ENCODE results near the gene LRP8.
A peak's percentile ranks its signal among the peaks of the same experiment; 100 is the strongest.

LRP8 gene

DNA sequence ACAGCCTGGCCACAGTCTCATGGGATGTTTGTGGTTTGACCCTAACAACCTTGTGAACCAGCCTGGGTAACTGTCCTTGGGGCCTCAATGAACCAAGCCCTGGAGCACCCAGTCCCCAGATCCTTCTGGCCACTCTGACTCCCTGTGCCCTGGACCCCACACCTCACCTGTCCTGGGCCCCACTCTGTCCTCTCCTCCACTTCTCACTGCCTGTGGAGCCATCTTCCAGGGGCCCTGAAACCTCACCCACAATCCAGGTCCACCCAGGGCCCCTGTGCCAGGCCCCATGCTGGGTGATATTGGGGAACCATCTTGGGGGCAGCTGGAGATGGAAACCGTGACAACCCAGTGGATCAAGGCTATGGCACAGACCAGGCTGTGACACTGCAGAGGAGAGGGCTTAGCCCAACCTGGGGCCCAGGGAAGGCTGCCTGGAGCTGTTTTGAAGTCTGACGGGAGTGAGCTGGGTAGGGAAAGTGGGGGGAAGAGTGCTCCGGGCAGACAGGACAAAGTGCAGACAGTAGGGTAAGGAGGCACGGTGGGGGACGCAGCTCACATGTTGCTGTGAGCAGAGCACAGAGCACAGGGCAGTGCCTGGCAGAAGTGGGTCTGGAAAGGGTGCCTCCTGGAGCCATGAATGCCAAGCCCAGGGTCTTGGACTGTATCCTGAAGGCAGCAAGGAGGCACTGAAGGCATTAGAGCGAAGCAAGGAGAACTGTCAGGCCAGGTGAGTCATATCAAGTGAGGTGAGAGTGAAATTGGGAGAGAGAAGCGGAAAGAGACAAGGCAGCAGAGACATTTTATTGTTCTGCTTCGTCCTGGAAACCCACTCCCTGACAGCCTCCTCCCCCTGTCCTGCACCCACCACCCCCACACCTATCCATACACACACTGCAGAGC, 12.1 kb upstream of the LRP8 start:
- Mint-ChIP-seq H3K9me3 (peaks cover 7% of the 10 kb centered on the region), H3K27me3 (ENCODE audit: low read depth) (no peaks in the 10 kb centered on the region), H3K27ac (no peak overlapping the region), H3K36me3 (ENCODE audit: low read depth) (peaks cover 17% of the 10 kb centered on the region), H3K4me1 (ENCODE audit: low read depth) (peaks cover 12% of the 10 kb centered on the region), H3K4me3 (no peak overlapping the region)

DNA sequence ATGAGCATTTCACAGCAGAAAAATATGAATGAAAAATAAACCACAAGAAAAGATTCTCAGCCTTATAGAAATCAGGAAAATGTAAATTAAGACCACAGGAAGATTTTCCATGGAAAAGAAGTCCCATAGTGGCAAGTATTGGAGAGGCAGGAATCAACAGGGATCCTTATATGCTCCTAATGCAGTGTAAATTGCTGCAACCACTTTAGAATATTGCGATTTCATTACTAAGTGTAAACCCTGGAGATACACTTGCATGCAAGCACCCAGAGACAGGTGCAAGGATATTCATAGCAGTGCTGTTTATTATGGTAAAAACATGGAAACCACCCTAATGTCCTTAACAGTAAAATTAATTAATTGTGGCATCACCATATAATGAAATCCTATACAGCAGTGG, 10.6 kb upstream of the LRP8 start:
- peaks cover 17% of the 10 kb centered on the region for H3K4me1 Mint-ChIP-seq (ENCODE audit: low read depth)
- H3K36me3 Mint-ChIP-seq (ENCODE audit: low read depth) = peaks cover 20% of the 10 kb centered on the region
- H3K27ac Mint-ChIP-seq = no peak overlapping the region
- no peaks in the 10 kb centered on the region for H3K27me3 Mint-ChIP-seq (ENCODE audit: low read depth)
- no peak overlapping the region for H3K4me3 Mint-ChIP-seq
- peaks cover 7% of the 10 kb centered on the region for H3K9me3 Mint-ChIP-seq

GRCh38 chr1:53337499-53337898, 9.6 kb upstream of the LRP8 start:
- Mint-ChIP-seq H3K27me3 (ENCODE audit: low read depth) (no peaks in the 10 kb centered on the region), H3K4me3 (no peak overlapping the region), H3K27ac (no peak overlapping the region), H3K4me1 (ENCODE audit: low read depth) (peaks cover 17% of the 10 kb centered on the region), H3K9me3 (peaks cover 7% of the 10 kb centered on the region), H3K36me3 (ENCODE audit: low read depth) (peaks cover 20% of the 10 kb centered on the region)

- H3K27me3 Mint-ChIP-seq (ENCODE audit: low read depth) = no peaks in the 10 kb centered on the region
- H3K27ac Mint-ChIP-seq = no peak overlapping the region
- no peak overlapping the region for H3K4me3 Mint-ChIP-seq
- peaks cover 15% of the 10 kb centered on the region for H3K4me1 Mint-ChIP-seq (ENCODE audit: low read depth)
- H3K9me3 Mint-ChIP-seq = peaks cover 2% of the 10 kb centered on the region
- H3K36me3 Mint-ChIP-seq (ENCODE audit: low read depth) = peaks cover 20% of the 10 kb centered on the region
Observed at GRCh38 chr1:53336146-53336545, 8.3 kb upstream of the LRP8 start.

DNA sequence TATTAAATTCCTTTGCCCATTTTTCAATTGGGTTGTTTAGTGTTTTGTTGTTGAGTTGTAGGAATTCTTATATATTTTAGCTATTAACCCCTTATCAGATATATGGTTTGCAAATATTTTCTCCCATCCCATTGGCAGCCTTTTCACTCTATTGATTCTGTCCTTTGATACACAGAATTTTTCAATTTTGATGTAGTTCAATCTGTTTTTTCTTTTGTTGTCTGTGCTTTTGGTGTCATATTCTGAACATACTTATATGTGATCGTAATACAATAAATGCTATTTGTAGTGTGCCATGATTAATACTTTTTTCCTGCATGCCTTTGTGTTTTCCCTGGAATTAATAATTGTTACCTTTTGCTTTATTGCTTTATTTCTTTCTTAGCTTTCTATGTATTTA, 7.8 kb upstream of the LRP8 start:
- no peaks in the 10 kb centered on the region for H3K27me3 Mint-ChIP-seq (ENCODE audit: low read depth)
- H3K4me3 Mint-ChIP-seq = no peak overlapping the region
- no peak overlapping the region for H3K27ac Mint-ChIP-seq
- H3K9me3 Mint-ChIP-seq = no peaks in the 10 kb centered on the region
- peaks cover 20% of the 10 kb centered on the region for H3K36me3 Mint-ChIP-seq (ENCODE audit: low read depth)
- H3K4me1 Mint-ChIP-seq (ENCODE audit: low read depth) = peaks cover 14% of the 10 kb centered on the region

GRCh38 chr1:53334781-53335180, 6.9 kb upstream of the LRP8 start:
- Mint-ChIP-seq H3K27me3 (ENCODE audit: low read depth) (no peaks in the 10 kb centered on the region), H3K36me3 (ENCODE audit: low read depth) (peaks cover 20% of the 10 kb centered on the region), H3K4me3 (peak overlapping the region; percentile 29), H3K9me3 (no peaks in the 10 kb centered on the region), H3K4me1 (ENCODE audit: low read depth) (peaks cover 15% of the 10 kb centered on the region), H3K27ac (peak overlapping the region; percentile 42)

DNA sequence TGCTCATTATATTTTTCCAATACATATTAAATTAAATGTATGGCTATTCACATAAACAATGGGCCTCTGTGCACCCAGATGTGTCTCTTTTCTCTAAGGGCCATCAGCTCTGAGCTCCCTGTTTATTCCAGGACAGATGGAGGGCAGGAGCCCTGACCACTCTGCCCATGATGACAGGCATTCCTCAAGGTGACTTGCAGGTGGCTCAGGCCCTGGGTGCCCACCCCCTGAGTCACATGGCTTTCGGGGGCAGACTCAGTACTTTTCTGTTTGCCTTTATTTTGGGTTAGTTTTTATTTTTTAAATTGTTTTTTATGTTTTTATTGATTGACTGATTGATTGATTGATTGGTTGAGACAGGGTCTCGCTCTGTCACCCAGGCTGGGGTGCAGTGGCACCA, 6.4 kb upstream of the LRP8 start:
- Mint-ChIP-seq H3K9me3 (no peaks in the 10 kb centered on the region), H3K36me3 (ENCODE audit: low read depth) (peaks cover 20% of the 10 kb centered on the region), H3K27me3 (ENCODE audit: low read depth) (no peaks in the 10 kb centered on the region), H3K4me3 (no peak overlapping the region), H3K4me1 (ENCODE audit: low read depth) (peaks cover 18% of the 10 kb centered on the region), H3K27ac (no peak overlapping the region)

DNA sequence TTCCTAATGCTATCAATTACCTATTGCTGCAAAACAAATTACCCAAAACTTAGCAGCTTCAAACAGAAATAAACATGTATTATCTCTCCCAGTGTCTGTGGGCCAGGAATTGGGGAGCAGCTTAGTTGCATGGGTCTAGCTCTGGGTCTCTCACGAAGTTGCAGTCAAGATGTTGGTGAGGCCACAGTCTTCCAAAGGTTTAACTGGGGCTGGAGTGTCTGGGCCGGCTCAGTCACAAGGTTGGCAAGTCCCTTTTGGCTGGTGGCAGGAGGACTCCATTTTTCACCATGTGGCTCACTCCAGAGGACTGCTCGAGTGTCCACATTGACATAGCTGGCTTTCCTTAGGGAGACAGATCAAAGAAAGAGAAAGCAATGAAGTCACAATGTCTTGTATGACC, 5.0 kb upstream of the LRP8 start:
- no peak overlapping the region for H3K4me3 Mint-ChIP-seq
- H3K36me3 Mint-ChIP-seq (ENCODE audit: low read depth) = peaks cover 15% of the 10 kb centered on the region
- H3K27me3 Mint-ChIP-seq (ENCODE audit: low read depth) = no peaks in the 10 kb centered on the region
- no peaks in the 10 kb centered on the region for H3K9me3 Mint-ChIP-seq
- no peak overlapping the region for H3K27ac Mint-ChIP-seq
- peaks cover 23% of the 10 kb centered on the region for H3K4me1 Mint-ChIP-seq (ENCODE audit: low read depth)

DNA sequence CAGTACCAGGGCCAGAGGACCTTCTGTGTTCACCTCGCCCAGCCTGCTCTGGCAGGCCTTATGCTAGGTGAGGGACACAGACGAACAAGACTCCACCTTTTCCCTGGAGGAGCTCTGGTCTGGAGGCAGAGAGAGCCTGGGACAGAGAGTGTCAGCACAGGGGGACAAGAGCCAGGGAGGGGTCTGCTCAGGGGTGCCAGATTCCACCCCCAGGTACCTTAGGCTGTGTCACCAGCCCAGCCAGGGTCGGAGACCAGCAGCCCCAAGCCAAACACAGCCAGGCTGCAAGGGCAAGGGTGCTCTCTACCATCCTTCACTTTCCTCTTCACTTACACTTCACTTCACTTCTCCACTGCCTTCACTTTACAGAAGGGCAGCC, 4.3 kb upstream of the LRP8 start:
- Mint-ChIP-seq H3K4me1 (ENCODE audit: low read depth) (peaks cover 24% of the 10 kb centered on the region), H3K36me3 (ENCODE audit: low read depth) (peaks cover 15% of the 10 kb centered on the region), H3K27ac (no peak overlapping the region), H3K27me3 (ENCODE audit: low read depth) (no peaks in the 10 kb centered on the region), H3K4me3 (no peak overlapping the region), H3K9me3 (no peaks in the 10 kb centered on the region)

DNA sequence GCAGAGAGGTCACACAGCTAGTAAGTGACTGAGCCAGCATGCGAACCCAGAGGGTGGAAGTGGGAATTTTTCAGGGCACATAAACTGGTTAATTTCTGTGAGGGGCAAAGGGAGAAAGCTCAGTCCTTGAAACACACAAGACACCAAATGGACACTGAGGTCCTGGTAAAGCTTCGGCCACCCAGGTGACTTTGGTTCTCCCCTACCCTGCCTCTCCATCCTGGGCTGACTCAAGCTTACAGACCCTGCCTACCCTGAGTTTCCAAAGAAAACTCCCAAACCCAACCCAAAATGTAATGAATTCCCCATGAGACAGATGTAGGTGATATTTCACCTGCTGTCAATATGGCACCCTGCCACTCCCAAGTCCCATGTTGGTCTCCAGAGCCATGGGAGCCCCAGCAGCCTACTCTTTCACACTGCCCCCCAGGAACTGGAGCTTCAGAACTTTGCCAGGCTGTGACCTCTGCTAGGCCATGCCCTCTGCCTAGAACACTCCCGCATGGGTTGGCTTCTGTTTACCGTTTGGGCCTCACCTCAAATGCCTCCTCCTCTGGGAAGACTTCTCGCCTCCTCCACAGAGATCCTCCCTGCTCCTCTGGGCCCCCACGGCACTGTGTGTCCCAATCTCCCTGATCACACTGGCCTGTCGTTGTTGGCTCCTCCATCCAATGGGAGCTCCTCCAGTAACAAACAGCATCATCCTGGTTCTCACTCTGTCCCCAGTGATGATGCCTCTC, 3.7 kb upstream of the LRP8 start:
- Mint-ChIP-seq H3K27me3 (ENCODE audit: low read depth) (no peaks in the 10 kb centered on the region), H3K4me3 (no peak overlapping the region), H3K4me1 (ENCODE audit: low read depth) (peaks cover 25% of the 10 kb centered on the region), H3K36me3 (ENCODE audit: low read depth) (peaks cover 15% of the 10 kb centered on the region), H3K27ac (no peak overlapping the region), H3K9me3 (no peaks in the 10 kb centered on the region)

- H3K9me3 Mint-ChIP-seq = no peaks in the 10 kb centered on the region
- H3K27ac Mint-ChIP-seq = no peak overlapping the region
- H3K36me3 Mint-ChIP-seq (ENCODE audit: low read depth) = peaks cover 11% of the 10 kb centered on the region
Observed at GRCh38 chr1:53330819-53331218, 2.9 kb upstream of the LRP8 start.

GRCh38 chr1:53328541-53329499, 950 bp upstream of the LRP8 start:
- Mint-ChIP-seq H3K4me1 (ENCODE audit: low read depth) (peaks cover 26% of the 10 kb centered on the region), H3K4me3 (peak overlapping the region; percentile 99), H3K27ac (peak overlapping the region; percentile 99), H3K36me3 (ENCODE audit: low read depth) (peaks cover 17% of the 10 kb centered on the region), H3K27me3 (ENCODE audit: low read depth) (no peaks in the 10 kb centered on the region), H3K9me3 (no peaks in the 10 kb centered on the region)

More at GRCh38 chr1:53330819-53331218, 2.9 kb upstream of the LRP8 start:
- H3K4me3 Mint-ChIP-seq = no peak overlapping the region
- no peaks in the 10 kb centered on the region for H3K27me3 Mint-ChIP-seq (ENCODE audit: low read depth)
- peaks cover 27% of the 10 kb centered on the region for H3K4me1 Mint-ChIP-seq (ENCODE audit: low read depth)

DNA sequence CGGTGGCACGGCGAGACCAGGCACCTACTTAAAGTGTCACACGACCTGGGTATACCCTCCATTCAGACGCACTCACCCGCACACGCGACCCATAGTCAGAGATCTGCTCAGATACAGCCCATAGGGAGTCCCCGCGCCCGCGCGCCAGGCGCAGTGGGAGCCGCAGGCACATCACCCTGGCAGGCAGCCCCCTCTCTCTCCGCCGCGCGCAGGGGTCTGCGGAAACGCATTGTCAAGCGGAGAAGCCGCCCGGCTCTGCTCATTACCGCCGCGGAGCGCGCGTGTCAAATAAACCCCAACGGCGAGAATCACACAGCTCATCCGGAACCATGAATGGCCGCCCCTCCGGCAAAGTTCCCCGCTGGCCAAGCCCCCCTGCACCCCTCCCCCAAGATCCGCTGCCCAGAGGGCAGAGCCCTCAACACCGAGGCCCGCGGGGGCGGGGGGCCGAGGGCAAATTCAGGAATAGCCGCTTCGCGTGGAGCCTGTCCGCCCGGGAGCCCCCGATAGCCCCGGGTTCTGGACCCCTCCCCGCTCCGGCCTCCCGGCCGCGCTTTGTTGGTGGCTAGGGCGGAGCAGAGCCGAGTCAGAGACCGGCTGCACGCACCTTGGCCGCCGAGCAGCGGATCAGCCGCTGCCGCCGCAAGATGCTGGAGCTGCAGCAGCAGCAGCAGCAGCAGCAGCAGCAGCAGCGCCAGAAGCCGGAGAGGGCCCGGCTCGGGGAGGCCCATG, 522 bp downstream of the LRP8 start:
- Mint-ChIP-seq H3K36me3 (ENCODE audit: low read depth) (peaks cover 23% of the 10 kb centered on the region), H3K9me3 (no peaks in the 10 kb centered on the region), H3K4me1 (ENCODE audit: low read depth) (peaks cover 34% of the 10 kb centered on the region)

More for the DNA sequence above, 522 bp downstream of the LRP8 start:
- no peaks in the 10 kb centered on the region for H3K27me3 Mint-ChIP-seq (ENCODE audit: low read depth)
- peak overlapping the region; percentile 94 for H3K27ac Mint-ChIP-seq
- peak overlapping the region; percentile 90 for H3K4me3 Mint-ChIP-seq

Measured in T-helper 1 cell treated with Interleukin-12 subunit alpha and Interleukin-12 subunit beta and Interleukin-4 antibody, amounts not matched to agents 30 μg/mL and 1 μg/mL, for 36 hours (primary cell).